Neural progenitor cell (in vitro differentiated cells): Measurements from ENCODE around the gene SPTB. TPM values are rescaled to one million over a fixed set of nuclear protein-coding genes. Genes with fewer than 3 reads are reported as not detected.

Experiments
- DNase-seq: peaks from one replicate; pipeline ENCODE4 v3.0.0-alpha.2; 2016; ENCODE audit warnings: low spot score
- H2AFZ ChIP-seq: fragments of 200-600 bp; sonication (generic); replicated peaks from 2 replicates; pipeline ENCODE4 v1.6.1; 2016; ENCODE audit warnings: antibody characterized with exemption
- H3F3A ChIP-seq: fragments of 200-600 bp; sonication (generic); 2 replicates; pipeline ENCODE4 v1.6.1; 2016; ENCODE audit warnings: antibody characterized with exemption, low read depth
- H3K27ac ChIP-seq: fragments of 200-600 bp; sonication (generic); 2 replicates; pipeline ENCODE4 v1.5.1; 2016; ENCODE audit warnings: mild to moderate bottlenecking
- H3K27me3 ChIP-seq: fragments of 200-600 bp; sonication (generic); 2 replicates; pipeline ENCODE4 v1.6.1; 2016; ENCODE audit warnings: mild to moderate bottlenecking, moderate library complexity
- H3K36me3 ChIP-seq: fragments of 200-600 bp; sonication (generic); 2 replicates; pipeline ENCODE4 v1.5.1; 2016
- H3K4me1 ChIP-seq: fragments of 200-600 bp; sonication (generic); 2 replicates; pipeline ENCODE4 v1.6.1; 2016; ENCODE audit warnings: mixed run types
- H3K4me2 ChIP-seq: fragments of 200-600 bp; sonication (generic); 2 replicates; pipeline ENCODE4 v1.6.1; 2016
- H3K4me3 ChIP-seq: fragments of 200-600 bp; sonication (generic); 2 replicates; pipeline ENCODE4 v1.5.1; 2016
- H3K79me2 ChIP-seq: fragments of 200-600 bp; sonication (generic); 2 replicates; pipeline ENCODE4 v1.6.1; 2016; ENCODE audit warnings: low read depth
- H3K9ac ChIP-seq: fragments of 200-600 bp; sonication (generic); 2 replicates; pipeline ENCODE4 v1.6.1; 2016
- H3K9me3 ChIP-seq: fragments of 200-600 bp; sonication (generic); 2 replicates; pipeline ENCODE4 v1.5.1; 2016; ENCODE audit warnings: low read depth
- H4K20me1 ChIP-seq: fragments of 200-600 bp; sonication (generic); 2 replicates; pipeline ENCODE4 v1.6.1; 2016; ENCODE audit warnings: low read depth
- H3K27ac Mint-ChIP-seq: 3 replicates; pipeline ENCODE4 v1.8.0; 2021; ENCODE audit warnings: mixed read lengths
- H3K27me3 Mint-ChIP-seq: 2 replicates; pipeline ENCODE4 v1.8.0; 2022; ENCODE audit warnings: low read depth, mild to moderate bottlenecking, inconsistent platforms, moderate library complexity, mixed read lengths; ENCODE audit not compliant: insufficient read depth
- H3K36me3 Mint-ChIP-seq: 3 replicates; pipeline ENCODE4 v1.8.0; 2021; ENCODE audit warnings: mixed read lengths
- H3K4me1 Mint-ChIP-seq: 3 replicates; pipeline ENCODE4 v1.8.0; 2021; ENCODE audit warnings: mixed read lengths
- H3K4me3 Mint-ChIP-seq: 3 replicates; pipeline ENCODE4 v1.8.0; 2021; ENCODE audit warnings: mild to moderate bottlenecking, moderate library complexity, mixed read lengths
- H3K9me3 Mint-ChIP-seq: 3 replicates; pipeline ENCODE4 v1.8.0; 2020; ENCODE audit warnings: mixed read lengths
- EZH2 ChIP-seq: fragments of 200-600 bp; sonication (generic); IDR thresholded peaks from 2 replicates; pipeline ENCODE4 v1.6.1; 2017; ENCODE audit warnings: antibody characterized with exemption, mild to moderate bottlenecking, moderate library complexity
- EZH2phosphoT487 ChIP-seq: fragments of 200-600 bp; sonication (generic); IDR thresholded peaks from 2 replicates; pipeline ENCODE4 v1.6.1; 2017; ENCODE audit warnings: antibody characterized with exemption
- total RNA-seq: library from RNA; depleted of rRNA; stranded (reverse); fragments of >200 nt; gene quantifications from 2 replicates; pipeline ENCODE4 v1.2.3, GENCODE V29; 2015; ENCODE audit warnings: low replicate concordance
- TF ChIP-seq, protein P1 (sequence below): fragments of 200-600 bp; sonication (generic); IDR thresholded peaks from 2 replicates; pipeline ENCODE4 v1.5.1; 2017; ENCODE audit warnings: antibody characterized with exemption, mild to moderate bottlenecking

SPTB gene
- 0.09 and 0.77 TPM in 2 replicates for total RNA-seq

DNA sequence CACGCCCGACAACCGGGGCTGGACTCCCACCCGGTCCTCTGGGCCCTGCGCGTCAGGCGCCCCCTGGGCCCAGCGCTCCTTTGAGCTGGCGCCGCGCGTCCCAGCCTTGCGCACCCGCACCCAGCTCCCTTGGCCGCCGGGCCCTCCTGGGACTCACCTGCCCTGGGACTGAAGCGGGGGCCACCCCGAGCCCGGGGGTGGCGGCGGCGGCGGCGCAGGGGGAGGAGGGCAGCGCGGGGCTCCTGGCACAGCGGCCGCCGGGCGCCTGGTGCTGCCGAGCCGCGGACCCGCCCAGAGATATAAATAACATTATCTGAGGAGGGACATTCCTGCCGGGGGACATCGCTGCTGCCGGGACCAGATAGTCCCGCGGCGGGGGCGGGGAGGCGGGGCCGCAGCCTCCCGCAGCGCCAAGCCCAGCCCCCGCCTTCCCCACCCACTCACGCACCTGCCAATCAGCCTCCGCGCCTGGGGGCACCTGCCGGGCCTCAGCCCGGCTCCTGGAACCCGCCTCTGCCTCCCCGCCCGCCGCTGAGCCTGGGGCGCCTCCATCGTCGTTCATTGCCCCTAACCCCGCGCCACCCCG is at the start of gene SPTB:
Gene SPTB, minus strand, starts transcription at position 273 of the 586 bp plus-strand sequence. CDS start 56,813 bp downstream, outside the sequence.
- no peaks in the 10 kb centered on the region for H3K36me3 ChIP-seq
- H3K79me2 ChIP-seq, result no peaks in the 10 kb centered on the region
- peaks cover 8% of the 10 kb centered on the region for H4K20me1 ChIP-seq
- no peak for TF ChIP-seq EZH2
- TF ChIP-seq EZH2phosphoT487, result peak; percentile 13
- peaks cover 11% of the 10 kb centered on the region for H3F3A ChIP-seq
- H3K4me2 ChIP-seq, result peak within 1 kb of the TSS; percentile 98
- no peak within 1 kb of the TSS for H3K27ac ChIP-seq
- H3K27me3 ChIP-seq, result peaks cover 100% of the 10 kb centered on the region
- Mint-ChIP-seq H3K4me1 (peaks cover 6% of the 10 kb centered on the region), H3K27me3 (peaks cover 42% of the 10 kb centered on the region), H3K36me3 (no peaks in the 10 kb centered on the region), H3K27ac (no peak within 1 kb of the TSS), H3K9me3 (no peaks in the 10 kb centered on the region), H3K4me3 (peak within 1 kb of the TSS; percentile 86)
- peak within 1 kb of the TSS; percentile 78 for H3K4me3 ChIP-seq
- DNase-seq, result peak; percentile 73
- no peaks in the 10 kb centered on the region for H3K9me3 ChIP-seq
- no peak within 1 kb of the TSS for H3K9ac ChIP-seq
- H3K4me1 ChIP-seq, result peaks cover 5% of the 10 kb centered on the region
- peak within 1 kb of the TSS; percentile 80 for H2AFZ ChIP-seq

DNA sequence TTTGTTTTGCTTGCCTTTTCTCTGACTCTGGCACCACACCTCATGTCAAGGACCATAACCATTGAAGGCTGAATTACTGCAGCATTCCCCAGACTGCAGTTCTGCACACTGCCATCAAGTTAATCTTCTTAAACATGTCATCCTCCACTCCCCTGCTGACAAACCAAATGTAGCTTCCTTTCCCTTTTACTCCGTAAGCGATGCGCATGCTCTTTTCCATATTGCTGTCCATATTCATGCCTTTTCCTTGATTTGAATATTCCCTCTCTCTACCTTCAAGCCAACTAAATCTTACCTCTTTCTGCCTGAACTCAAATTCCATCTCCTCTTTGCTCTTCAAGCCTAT is 49.3 kb upstream of the SPTB start:
- no peak for DNase-seq
- H3K27me3 ChIP-seq, result no peaks in the 10 kb centered on the region
- H3K4me2 ChIP-seq, result no peak overlapping the region
- no peak overlapping the region for H3K9ac ChIP-seq
- H3K27ac Mint-ChIP-seq, result no peak overlapping the region
- H3K79me2 ChIP-seq, result no peaks in the 10 kb centered on the region
- peaks cover 7% of the 10 kb centered on the region for H3F3A ChIP-seq
- H3K4me1 ChIP-seq, result no peaks in the 10 kb centered on the region
- peaks cover 21% of the 10 kb centered on the region for H4K20me1 ChIP-seq
- no peaks in the 10 kb centered on the region for H3K9me3 Mint-ChIP-seq
- TF ChIP-seq EZH2phosphoT487, result no peak
- TF ChIP-seq EZH2, result no peak
- TF ChIP-seq, protein P1, sequence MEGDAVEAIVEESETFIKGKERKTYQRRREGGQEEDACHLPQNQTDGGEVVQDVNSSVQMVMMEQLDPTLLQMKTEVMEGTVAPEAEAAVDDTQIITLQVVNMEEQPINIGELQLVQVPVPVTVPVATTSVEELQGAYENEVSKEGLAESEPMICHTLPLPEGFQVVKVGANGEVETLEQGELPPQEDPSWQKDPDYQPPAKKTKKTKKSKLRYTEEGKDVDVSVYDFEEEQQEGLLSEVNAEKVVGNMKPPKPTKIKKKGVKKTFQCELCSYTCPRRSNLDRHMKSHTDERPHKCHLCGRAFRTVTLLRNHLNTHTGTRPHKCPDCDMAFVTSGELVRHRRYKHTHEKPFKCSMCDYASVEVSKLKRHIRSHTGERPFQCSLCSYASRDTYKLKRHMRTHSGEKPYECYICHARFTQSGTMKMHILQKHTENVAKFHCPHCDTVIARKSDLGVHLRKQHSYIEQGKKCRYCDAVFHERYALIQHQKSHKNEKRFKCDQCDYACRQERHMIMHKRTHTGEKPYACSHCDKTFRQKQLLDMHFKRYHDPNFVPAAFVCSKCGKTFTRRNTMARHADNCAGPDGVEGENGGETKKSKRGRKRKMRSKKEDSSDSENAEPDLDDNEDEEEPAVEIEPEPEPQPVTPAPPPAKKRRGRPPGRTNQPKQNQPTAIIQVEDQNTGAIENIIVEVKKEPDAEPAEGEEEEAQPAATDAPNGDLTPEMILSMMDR, result no peak
- no peak overlapping the region for H2AFZ ChIP-seq
- H3K4me3 Mint-ChIP-seq, result no peak overlapping the region
- no peak overlapping the region for H3K27ac ChIP-seq
- H3K36me3 ChIP-seq, result peaks cover 20% of the 10 kb centered on the region
- H3K27me3 Mint-ChIP-seq, result no peaks in the 10 kb centered on the region
- H3K36me3 Mint-ChIP-seq, result peaks cover 10% of the 10 kb centered on the region
- H3K9me3 ChIP-seq, result no peaks in the 10 kb centered on the region
- H3K4me3 ChIP-seq, result no peak overlapping the region
- H3K4me1 Mint-ChIP-seq, result no peaks in the 10 kb centered on the region

DNA sequence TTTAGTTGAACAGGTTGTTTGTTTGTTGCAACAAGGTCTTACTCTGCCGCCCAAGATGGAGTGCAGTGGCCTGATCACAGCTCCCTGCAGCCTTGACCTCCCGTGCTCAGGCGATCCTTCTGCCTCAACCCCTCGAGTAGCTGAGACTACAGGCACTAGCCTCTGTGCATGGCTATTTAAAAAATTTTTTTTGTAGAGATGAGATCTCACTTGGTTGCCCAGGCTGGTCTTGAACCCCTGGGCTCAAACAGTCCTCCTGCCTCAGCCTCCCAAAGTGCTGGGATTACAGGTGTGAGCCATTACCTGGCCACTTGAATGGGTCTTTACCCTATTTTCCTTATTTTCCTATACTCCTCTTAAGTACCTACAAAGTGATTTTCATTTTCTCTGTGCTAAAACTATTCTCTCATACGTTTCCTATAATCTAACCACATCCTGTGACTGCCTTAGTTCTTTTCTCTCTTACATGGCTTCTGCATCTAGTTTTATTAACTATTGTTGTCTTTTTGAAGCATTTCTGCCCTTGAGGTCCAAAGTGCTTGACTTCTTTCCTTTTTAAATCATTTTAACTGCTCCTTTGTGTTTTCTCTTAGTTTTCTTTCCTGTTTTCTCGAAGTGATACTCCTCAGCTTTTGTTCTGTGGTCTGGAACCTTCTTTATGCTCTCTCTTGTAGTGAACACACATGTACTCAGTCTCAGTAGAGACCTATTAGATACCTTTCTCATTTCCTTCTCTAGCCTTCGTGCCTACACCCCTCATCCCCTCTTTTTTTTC is 48.7 kb upstream of the SPTB start:
- H3K36me3 ChIP-seq, result peaks cover 14% of the 10 kb centered on the region

More for the DNA sequence above, 48.7 kb upstream of the SPTB start:
- Histone ChIP-seq H3K4me2 (no peak overlapping the region), H3K9me3 (no peaks in the 10 kb centered on the region), H3F3A (peaks cover 7% of the 10 kb centered on the region), H4K20me1 (peaks cover 17% of the 10 kb centered on the region), H3K9ac (no peak overlapping the region), H2AFZ (no peak overlapping the region), H3K4me3 (no peak overlapping the region), H3K27ac (no peak overlapping the region), H3K4me1 (no peaks in the 10 kb centered on the region), H3K79me2 (no peaks in the 10 kb centered on the region), H3K27me3 (no peaks in the 10 kb centered on the region)
- Mint-ChIP-seq H3K9me3 (no peaks in the 10 kb centered on the region), H3K4me1 (no peaks in the 10 kb centered on the region), H3K27me3 (no peaks in the 10 kb centered on the region), H3K4me3 (no peak overlapping the region), H3K36me3 (peaks cover 8% of the 10 kb centered on the region), H3K27ac (no peak overlapping the region)
- TF ChIP-seq EZH2phosphoT487 (no peak), EZH2 (no peak)
- TF ChIP-seq, protein P1, result no peak
- DNase-seq, result no peak
